Measurements from ENCODE around the gene XYLT1. TPM values are rescaled to one million over a fixed set of nuclear protein-coding genes. Genes with fewer than 3 reads are reported as not detected.
"Not testable (repeated sequence)": the region's sequence is repeated elsewhere in the genome, so short reads cannot be mapped to it uniquely, and the experiment has no call there.

The XYLT1 gene
- total and polyA plus RNA-seq, 5 donors, result 2.5 to 37.8 (median 11.7) TPM

GRCh38 chr16:17508303-17508702 lies 37.5 kb upstream of the XYLT1 start:
- H3K4me1 ChIP-seq (ENCODE audit: control insufficient read depth, insufficient read depth, low read length), result no peaks in the 10 kb centered on the region
- H3K9me3 ChIP-seq (ENCODE audit: control insufficient read depth, low read length), result peaks cover 3% of the 10 kb centered on the region
- ATAC-seq (no peak), DNase-seq (no peak)
- WGBS, result 87% methylated on average over 9 of the region's 9 CpGs
- no peaks in the 10 kb centered on the region for H3K27me3 ChIP-seq (ENCODE audit: control insufficient read depth, insufficient read depth)
- no peak overlapping the region for H3K4me3 ChIP-seq (ENCODE audit: low read length)
- intact Hi-C loops (cut with DNase I), result no loop called here
- no peak overlapping the region for H3K27ac ChIP-seq (ENCODE audit: low read length)

- DNase-seq; H3K4me3 ChIP-seq (ENCODE audit: low read length); intact Hi-C loops (cut with DNase I); H3K27me3 ChIP-seq (ENCODE audit: control insufficient read depth, insufficient read depth); ATAC-seq; H3K4me1 ChIP-seq (ENCODE audit: control insufficient read depth, insufficient read depth, low read length); H3K9me3 ChIP-seq (ENCODE audit: control insufficient read depth, low read length); H3K27ac ChIP-seq (ENCODE audit: low read length): not testable (repeated sequence)
- 76% methylated on average over 8 of the region's 8 CpGs for WGBS
Observed at GRCh38 chr16:17507516-17507915, 36.8 kb upstream of the XYLT1 start.

GRCh38 chr16:17505828-17506227 lies 35.1 kb upstream of the XYLT1 start:
- H3K27me3 ChIP-seq (ENCODE audit: control insufficient read depth, insufficient read depth); H3K4me1 ChIP-seq (ENCODE audit: control insufficient read depth, insufficient read depth, low read length); ATAC-seq; H3K27ac ChIP-seq (ENCODE audit: low read length); intact Hi-C loops (cut with DNase I); H3K9me3 ChIP-seq (ENCODE audit: control insufficient read depth, low read length); H3K4me3 ChIP-seq (ENCODE audit: low read length): not testable (repeated sequence)
- 94% methylated on average over 23 of the region's 26 CpGs for WGBS
- DNase-seq, result peak in 1 of 3 donors; percentile 37

DNA sequence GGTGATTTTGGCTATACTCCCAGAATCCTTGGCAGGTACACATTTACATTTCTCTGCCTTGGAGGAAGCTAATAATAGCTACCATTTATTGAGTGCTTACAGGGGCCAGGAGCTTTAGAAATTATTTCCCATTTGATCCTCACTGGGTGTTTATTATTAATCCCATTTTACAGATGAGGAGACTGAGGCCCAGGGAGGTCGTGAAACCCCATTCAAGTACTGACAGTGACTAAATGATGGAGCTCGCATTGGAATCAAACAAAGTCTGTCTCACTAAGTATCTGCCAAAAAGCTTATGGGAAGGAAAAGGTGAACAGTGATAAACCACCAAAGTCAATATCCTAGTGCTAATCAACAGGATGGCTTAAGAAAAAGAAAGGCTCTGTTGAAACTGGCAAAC lies 33.3 kb upstream of the XYLT1 start:
- ATAC-seq, result no peak
- H3K9me3 ChIP-seq (ENCODE audit: control insufficient read depth, low read length), result no peaks in the 10 kb centered on the region
- intact Hi-C loops (cut with DNase I), result no loop called here

DNA sequence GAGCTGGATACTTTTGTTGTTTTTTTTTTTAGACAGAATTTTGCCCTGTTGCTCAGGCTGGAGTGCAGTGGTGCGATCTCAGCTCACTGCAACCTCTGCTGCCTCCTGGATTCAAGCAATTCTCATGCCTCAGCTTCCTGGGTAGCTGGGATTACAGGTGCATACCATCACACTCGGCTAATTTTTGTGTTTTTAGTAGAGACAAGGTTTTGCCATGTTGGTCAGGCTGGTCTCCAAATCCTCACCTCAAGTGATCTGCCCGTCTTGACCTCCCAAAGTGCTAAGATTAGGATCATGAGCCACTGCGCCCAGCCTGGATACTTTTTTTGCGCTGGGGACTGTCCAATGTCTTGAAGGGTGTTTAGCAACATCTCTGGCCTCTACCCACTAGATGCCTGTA lies 32.6 kb upstream of the XYLT1 start:
- no peak for DNase-seq
- Histone ChIP-seq H3K27me3 (ENCODE audit: control insufficient read depth, insufficient read depth) (no peaks in the 10 kb centered on the region), H3K27ac (ENCODE audit: low read length) (no peak overlapping the region), H3K4me3 (ENCODE audit: low read length) (no peak overlapping the region), H3K4me1 (ENCODE audit: control insufficient read depth, insufficient read depth, low read length) (no peaks in the 10 kb centered on the region), H3K9me3 (ENCODE audit: control insufficient read depth, low read length) (no peaks in the 10 kb centered on the region)
- intact Hi-C loops (cut with DNase I), result no loop called here
- ATAC-seq, result no peak
- 79% methylated on average over 5 of the region's 5 CpGs for WGBS

More for the DNA sequence above, 33.3 kb upstream of the XYLT1 start:
- Histone ChIP-seq H3K27me3 (ENCODE audit: control insufficient read depth, insufficient read depth) (no peaks in the 10 kb centered on the region), H3K4me3 (ENCODE audit: low read length) (no peak overlapping the region), H3K27ac (ENCODE audit: low read length) (no peak overlapping the region), H3K4me1 (ENCODE audit: control insufficient read depth, insufficient read depth, low read length) (no peaks in the 10 kb centered on the region)
- DNase-seq, result no peak
- WGBS, result 78% methylated on average over 2 of the region's 2 CpGs

GRCh38 chr16:17501321-17501720 lies 30.6 kb upstream of the XYLT1 start:
- no peak overlapping the region for H3K4me3 ChIP-seq (ENCODE audit: low read length)
- WGBS, result 78% methylated on average over 9 of the region's 9 CpGs
- no peak for DNase-seq
- no peak for ATAC-seq
- intact Hi-C loops (cut with DNase I), result no loop called here
- no peaks in the 10 kb centered on the region for H3K27me3 ChIP-seq (ENCODE audit: control insufficient read depth, insufficient read depth)
- no peaks in the 10 kb centered on the region for H3K4me1 ChIP-seq (ENCODE audit: control insufficient read depth, insufficient read depth, low read length)
- H3K27ac ChIP-seq (ENCODE audit: low read length), result no peak overlapping the region
- no peaks in the 10 kb centered on the region for H3K9me3 ChIP-seq (ENCODE audit: control insufficient read depth, low read length)

DNA sequence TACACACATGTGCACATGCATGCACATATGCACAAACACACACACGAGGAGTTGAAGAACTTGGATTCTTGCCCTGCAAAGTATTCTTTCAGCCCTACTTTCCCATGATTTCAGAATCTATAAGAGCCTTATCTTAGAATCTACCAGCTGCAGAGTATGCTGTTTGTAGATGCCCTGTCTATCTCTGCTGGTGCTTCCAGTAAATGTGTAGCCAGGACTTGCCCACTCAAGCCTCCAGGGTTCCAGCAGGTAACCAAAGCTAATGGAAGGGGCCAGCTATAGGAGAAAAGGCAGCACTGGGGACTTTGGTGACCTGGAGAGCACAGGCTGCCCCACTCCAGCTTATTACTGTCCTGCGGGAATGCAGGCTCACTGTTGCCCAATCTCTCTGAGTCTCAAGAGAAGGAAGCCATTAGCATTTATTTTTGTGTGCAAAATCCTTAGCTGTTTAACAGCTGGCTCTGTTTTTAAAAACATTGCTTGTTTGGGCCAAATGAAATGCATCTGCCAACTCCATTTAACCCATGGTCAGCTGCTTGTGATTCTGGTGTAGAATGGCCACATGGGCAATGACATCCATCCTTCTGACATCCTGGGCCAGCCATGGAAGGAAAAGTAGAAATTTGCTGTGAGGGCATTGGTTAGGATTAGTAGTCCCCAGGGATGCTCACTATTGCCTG lies 28.6 kb upstream of the XYLT1 start:
- 47% methylated on average over 2 of the region's 2 CpGs for whole genome bisulfite sequencing
- no peak overlapping the region for H3K27ac ChIP-seq (ENCODE audit: low read length)
- intact Hi-C loops (cut with DNase I), result no loop called here
- no peaks in the 10 kb centered on the region for H3K9me3 ChIP-seq (ENCODE audit: control insufficient read depth, low read length)
- H3K27me3 ChIP-seq (ENCODE audit: control insufficient read depth, insufficient read depth), result no peaks in the 10 kb centered on the region
- H3K4me1 ChIP-seq (ENCODE audit: control insufficient read depth, insufficient read depth, low read length), result no peaks in the 10 kb centered on the region
- DNase-seq (no peak), ATAC-seq (no peak)
- H3K4me3 ChIP-seq (ENCODE audit: low read length), result no peak overlapping the region

DNA sequence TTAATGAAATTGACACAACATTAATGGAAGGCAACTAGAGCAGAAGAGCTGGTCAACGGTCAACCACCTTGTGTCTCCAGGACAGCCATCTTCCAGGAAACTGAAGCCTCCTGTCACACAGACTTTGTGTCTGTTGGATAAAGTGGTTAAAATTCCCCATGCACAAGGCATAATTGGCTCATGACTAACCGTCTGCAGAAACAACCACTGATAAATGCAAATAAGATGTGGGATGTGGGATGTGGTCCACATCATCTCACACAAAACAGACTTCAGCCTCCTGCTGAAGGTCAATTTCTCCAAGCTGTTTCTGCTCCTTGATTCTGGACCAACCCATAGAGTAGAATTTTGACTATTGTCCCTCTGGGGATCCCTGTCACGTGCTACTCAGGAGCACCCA lies 26.9 kb upstream of the XYLT1 start:
- intact Hi-C loops (cut with DNase I), result no loop called here
- H3K27me3 ChIP-seq (ENCODE audit: control insufficient read depth, insufficient read depth), result no peaks in the 10 kb centered on the region
- no peak overlapping the region for H3K27ac ChIP-seq (ENCODE audit: low read length)
- DNase-seq, result no peak
- no peak for ATAC-seq
- H3K9me3 ChIP-seq (ENCODE audit: control insufficient read depth, low read length), result no peaks in the 10 kb centered on the region
- 78% methylated on average over 3 of the region's 3 CpGs for WGBS
- H3K4me1 ChIP-seq (ENCODE audit: control insufficient read depth, insufficient read depth, low read length), result no peaks in the 10 kb centered on the region
- H3K4me3 ChIP-seq (ENCODE audit: low read length), result no peak overlapping the region

GRCh38 chr16:17496891-17497290 lies 26.1 kb upstream of the XYLT1 start:
- DNase-seq, result no peak

DNA sequence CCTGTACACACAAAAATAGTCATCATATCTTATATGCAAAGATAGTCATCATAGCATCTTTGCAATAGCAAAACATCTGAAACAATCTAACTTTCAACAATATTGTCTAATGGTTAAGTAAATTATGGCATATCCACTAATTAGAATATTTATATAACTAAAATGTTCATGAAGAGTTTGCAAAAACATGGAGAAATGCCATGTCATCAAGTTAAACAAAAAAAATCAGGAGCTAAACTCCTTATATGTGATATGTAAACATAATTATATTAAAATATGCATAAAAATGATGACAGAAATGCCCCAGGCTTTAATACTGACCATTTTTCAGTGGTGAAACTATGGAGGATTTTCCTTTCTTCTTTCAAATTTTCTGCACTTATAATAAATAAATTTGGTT lies 22.3 kb upstream of the XYLT1 start:
- intact Hi-C loops (cut with DNase I), result no loop called here
- DNase-seq (no peak), ATAC-seq (no peak)
- Histone ChIP-seq H3K4me1 (ENCODE audit: control insufficient read depth, insufficient read depth, low read length) (no peaks in the 10 kb centered on the region), H3K27me3 (ENCODE audit: control insufficient read depth, insufficient read depth) (no peaks in the 10 kb centered on the region), H3K27ac (ENCODE audit: low read length) (no peak overlapping the region), H3K4me3 (ENCODE audit: low read length) (no peak overlapping the region), H3K9me3 (ENCODE audit: control insufficient read depth, low read length) (peaks cover 1% of the 10 kb centered on the region)

More at GRCh38 chr16:17496891-17497290, 26.1 kb upstream of the XYLT1 start:
- H3K27me3 ChIP-seq (ENCODE audit: control insufficient read depth, insufficient read depth), result no peaks in the 10 kb centered on the region
- no peaks in the 10 kb centered on the region for H3K4me1 ChIP-seq (ENCODE audit: control insufficient read depth, insufficient read depth, low read length)
- no peak overlapping the region for H3K4me3 ChIP-seq (ENCODE audit: low read length)
- H3K9me3 ChIP-seq (ENCODE audit: control insufficient read depth, low read length), result peaks cover 1% of the 10 kb centered on the region
- ATAC-seq, result no peak
- intact Hi-C loops (cut with DNase I), result no loop called here
- no peak overlapping the region for H3K27ac ChIP-seq (ENCODE audit: low read length)

DNA sequence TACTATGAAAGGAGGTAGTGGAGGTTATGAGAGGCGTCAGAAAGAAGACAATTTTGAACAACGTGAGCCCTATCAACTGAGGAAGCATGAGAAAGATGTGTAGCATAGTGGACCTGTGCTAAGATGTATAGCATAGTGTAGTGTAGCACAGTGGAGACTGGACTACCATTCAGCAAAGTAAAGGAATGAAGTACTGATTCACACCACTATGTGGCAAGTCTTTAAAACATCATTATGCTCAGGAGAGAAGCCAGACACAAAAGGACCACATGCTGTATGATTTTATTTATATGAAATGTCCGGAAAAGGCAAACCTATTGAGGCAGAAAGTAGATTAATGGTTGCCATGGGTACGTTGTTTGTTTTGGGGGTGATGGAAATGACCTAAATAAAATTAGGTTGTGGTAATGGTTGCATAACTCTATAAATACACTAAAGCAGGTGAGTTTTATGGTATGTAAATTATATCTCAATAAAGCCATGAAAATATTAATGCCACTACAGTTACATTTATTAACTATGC lies 20.4 kb upstream of the XYLT1 start:
- DNase-seq (no peak), ATAC-seq (no peak)
- 77% methylated on average over 4 of the region's 4 CpGs for WGBS
- Histone ChIP-seq H3K4me1 (ENCODE audit: control insufficient read depth, insufficient read depth, low read length) (no peaks in the 10 kb centered on the region), H3K4me3 (ENCODE audit: low read length) (no peak overlapping the region), H3K9me3 (ENCODE audit: control insufficient read depth, low read length) (peaks cover 1% of the 10 kb centered on the region), H3K27me3 (ENCODE audit: control insufficient read depth, insufficient read depth) (no peaks in the 10 kb centered on the region), H3K27ac (ENCODE audit: low read length) (no peak overlapping the region)
- intact Hi-C loops (cut with DNase I), result no loop called here

DNA sequence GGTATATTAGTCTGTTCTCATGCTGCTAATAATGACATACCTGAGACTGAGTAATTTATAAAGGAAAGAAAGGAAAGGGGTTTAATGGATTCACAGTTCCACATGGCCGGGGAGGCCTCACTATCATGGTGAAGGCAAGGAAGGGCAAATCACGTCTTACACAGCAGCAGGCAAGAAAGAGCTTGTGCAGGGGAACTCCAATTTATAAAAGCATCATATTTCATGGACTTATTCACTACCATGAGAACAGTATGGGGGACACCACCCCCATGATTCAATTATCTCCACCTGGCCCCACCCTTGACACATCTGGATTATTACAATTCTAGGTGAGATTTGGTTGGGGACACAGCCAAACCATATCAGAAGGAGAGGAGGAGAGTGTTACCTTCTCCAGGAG lies 17.7 kb upstream of the XYLT1 start:
- DNase-seq (no peak), ATAC-seq (no peak)
- WGBS, result 91% methylated on average over 2 of the region's 2 CpGs
- intact Hi-C loops (cut with DNase I), result no loop called here
- Histone ChIP-seq H3K27ac (ENCODE audit: low read length) (no peak overlapping the region), H3K4me3 (ENCODE audit: low read length) (no peak overlapping the region), H3K27me3 (ENCODE audit: control insufficient read depth, insufficient read depth) (no peaks in the 10 kb centered on the region), H3K9me3 (ENCODE audit: control insufficient read depth, low read length) (peaks cover 1% of the 10 kb centered on the region), H3K4me1 (ENCODE audit: control insufficient read depth, insufficient read depth, low read length) (no peaks in the 10 kb centered on the region)
